Smooth muscle cell of the coronary artery (primary cell): ENCODE results near the gene BPIFA2. TPM values are rescaled to one million over a fixed set of nuclear protein-coding genes. Genes with fewer than 3 reads are reported as not detected.

ENCODE experiments used
- total RNA-seq: library from RNA; depleted of rRNA; stranded (reverse); fragments of >200 nt; gene quantifications from 2 replicates; pipeline ENCODE4 v1.2.3, GENCODE V29; 2014; ENCODE audit warnings: low replicate concordance

BPIFA2 gene
- total RNA-seq: not detected in 2 replicates

DNA sequence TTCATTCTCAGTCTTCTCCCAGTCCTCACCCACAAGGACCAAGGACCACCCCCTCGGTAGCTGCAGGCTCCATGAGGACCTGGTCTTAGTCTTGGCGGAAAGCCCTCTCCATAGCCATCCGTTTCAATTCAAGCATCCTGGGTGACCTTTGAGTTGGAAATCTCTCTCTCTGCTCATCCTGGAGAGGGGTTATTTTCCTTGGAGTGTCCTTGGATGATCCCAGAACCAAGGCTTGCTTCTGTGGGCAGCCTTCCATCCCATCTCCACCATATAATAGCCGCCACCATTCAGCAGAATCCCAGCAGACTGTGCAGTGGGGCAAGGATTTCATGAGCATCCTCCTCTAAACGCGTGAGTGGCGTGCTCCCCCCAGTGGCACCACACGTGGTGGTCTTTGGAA is at the start of gene BPIFA2:
Gene BPIFA2 (plus strand): TSS at position 301 of the 400 bp plus-strand sequence. CDS start 987 bp downstream, outside the sequence.

GRCh38 chr20:33217052-33217451 is 49.1 kb downstream of the BPIFA2 start, which contains the start of gene BPIFA3:
Gene BPIFA3 (plus strand): TSS chr20:33217352. CDS start chr20:33217537, 185 bp downstream.

Other genes starting within 250 kb of the BPIFA2 start
- not detected in 2 replicates for gene SUN5, start 163.7 kb upstream of the BPIFA2 start, total RNA-seq
- not detected in 2 replicates for gene BPIFB2, start 160.5 kb upstream of the BPIFA2 start, total RNA-seq
- not detected in 2 replicates for gene BPIFB6, start 136.5 kb upstream of the BPIFA2 start, total RNA-seq
- not detected in 2 replicates for gene BPIFB3, start 114.3 kb upstream of the BPIFA2 start, total RNA-seq
- gene BPIFB4, start 88.5 kb upstream of the BPIFA2 start, total RNA-seq: 0.23 TPM in 1 of 2 replicates, not detected in the other
- not detected in 2 replicates for gene BPIFA3, start 49.2 kb downstream of the BPIFA2 start, total RNA-seq
- not detected in 2 replicates for gene BPIFA1, start 67.8 kb downstream of the BPIFA2 start, total RNA-seq
- not detected in 2 replicates for gene BPIFB1, start 115.1 kb downstream of the BPIFA2 start, total RNA-seq
- gene CDK5RAP1, start 233.4 kb downstream of the BPIFA2 start, total RNA-seq: 19.5 and 20.0 TPM in 2 replicates